Ishikawa (cell line): ENCODE results near the gene RAPGEF6.

Experiments
- CEBPB ChIP-seq: IDR thresholded peaks from 2 replicates; pipeline ENCODE4 v1.6.1; 2012
- CREB1 ChIP-seq: IDR thresholded peaks from 2 replicates; pipeline ENCODE4 v1.6.1; 2012; ENCODE audit warnings: low read depth
- EGR1 ChIP-seq: IDR thresholded peaks from 2 replicates; pipeline ENCODE4 v1.6.1; 2012
- EP300 ChIP-seq: IDR thresholded peaks from 2 replicates; pipeline ENCODE4 v1.6.1; 2012; ENCODE audit warnings: borderline replicate concordance
- NFIC ChIP-seq: IDR thresholded peaks from 2 replicates; pipeline ENCODE4 v1.6.1; 2012
- RAD21 ChIP-seq: IDR thresholded peaks from 2 replicates; pipeline ENCODE4 v1.6.1; 2012; ENCODE audit warnings: low read depth
- TAF1 ChIP-seq: IDR thresholded peaks from 2 replicates; pipeline ENCODE4 v1.6.1; 2012; ENCODE audit warnings: low read depth, mild to moderate bottlenecking
- TCF12 ChIP-seq: IDR thresholded peaks from 2 replicates; pipeline ENCODE4 v1.6.1; 2012; ENCODE audit warnings: low read depth
- TEAD4 ChIP-seq: IDR thresholded peaks from 2 replicates; pipeline ENCODE4 v1.6.1; 2012
- ZBTB7A ChIP-seq: IDR thresholded peaks from 2 replicates; pipeline ENCODE4 v1.6.1; 2012; ENCODE audit warnings: low read depth
- TF ChIP-seq, protein P1 (sequence below): IDR thresholded peaks from 2 replicates; pipeline ENCODE4 v1.6.1; 2012; ENCODE audit warnings: low read depth, mild to moderate bottlenecking
- TF ChIP-seq, protein P2 (sequence below): IDR thresholded peaks from 2 replicates; pipeline ENCODE4 v1.6.1; 2012
- TF ChIP-seq, protein P3 (sequence below): IDR thresholded peaks from 2 replicates; pipeline ENCODE4 v1.6.1; 2012

DNA sequence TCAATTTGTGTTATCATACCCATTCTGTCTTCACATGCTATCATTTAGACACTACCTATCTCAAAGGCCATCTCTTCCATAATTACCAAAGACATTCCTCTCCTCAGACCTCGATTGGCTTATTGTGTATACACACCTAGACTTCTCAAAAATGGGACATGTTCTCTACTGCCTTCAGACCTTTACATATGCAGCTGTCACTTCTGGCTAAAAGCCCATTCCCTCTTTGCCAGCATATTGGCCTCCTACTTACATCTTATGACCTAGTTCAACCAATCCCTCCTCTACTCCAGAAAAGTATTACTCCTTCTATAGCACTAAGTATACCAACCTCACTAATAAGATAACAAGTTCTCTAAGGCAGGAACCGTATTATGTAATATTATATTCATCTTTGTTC lies 84.4 kb downstream of the RAPGEF6 start:
- TF ChIP-seq NFIC (no peak), EGR1 (no peak), EP300 (no peak), ZBTB7A (no peak), TCF12 (no peak), CREB1 (no peak), RAD21 (no peak), CEBPB (no peak), TEAD4 (no peak), TAF1 (no peak)
- TF ChIP-seq, protein P1, sequence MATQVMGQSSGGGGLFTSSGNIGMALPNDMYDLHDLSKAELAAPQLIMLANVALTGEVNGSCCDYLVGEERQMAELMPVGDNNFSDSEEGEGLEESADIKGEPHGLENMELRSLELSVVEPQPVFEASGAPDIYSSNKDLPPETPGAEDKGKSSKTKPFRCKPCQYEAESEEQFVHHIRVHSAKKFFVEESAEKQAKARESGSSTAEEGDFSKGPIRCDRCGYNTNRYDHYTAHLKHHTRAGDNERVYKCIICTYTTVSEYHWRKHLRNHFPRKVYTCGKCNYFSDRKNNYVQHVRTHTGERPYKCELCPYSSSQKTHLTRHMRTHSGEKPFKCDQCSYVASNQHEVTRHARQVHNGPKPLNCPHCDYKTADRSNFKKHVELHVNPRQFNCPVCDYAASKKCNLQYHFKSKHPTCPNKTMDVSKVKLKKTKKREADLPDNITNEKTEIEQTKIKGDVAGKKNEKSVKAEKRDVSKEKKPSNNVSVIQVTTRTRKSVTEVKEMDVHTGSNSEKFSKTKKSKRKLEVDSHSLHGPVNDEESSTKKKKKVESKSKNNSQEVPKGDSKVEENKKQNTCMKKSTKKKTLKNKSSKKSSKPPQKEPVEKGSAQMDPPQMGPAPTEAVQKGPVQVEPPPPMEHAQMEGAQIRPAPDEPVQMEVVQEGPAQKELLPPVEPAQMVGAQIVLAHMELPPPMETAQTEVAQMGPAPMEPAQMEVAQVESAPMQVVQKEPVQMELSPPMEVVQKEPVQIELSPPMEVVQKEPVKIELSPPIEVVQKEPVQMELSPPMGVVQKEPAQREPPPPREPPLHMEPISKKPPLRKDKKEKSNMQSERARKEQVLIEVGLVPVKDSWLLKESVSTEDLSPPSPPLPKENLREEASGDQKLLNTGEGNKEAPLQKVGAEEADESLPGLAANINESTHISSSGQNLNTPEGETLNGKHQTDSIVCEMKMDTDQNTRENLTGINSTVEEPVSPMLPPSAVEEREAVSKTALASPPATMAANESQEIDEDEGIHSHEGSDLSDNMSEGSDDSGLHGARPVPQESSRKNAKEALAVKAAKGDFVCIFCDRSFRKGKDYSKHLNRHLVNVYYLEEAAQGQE = no peak
- TF ChIP-seq, protein P2, sequence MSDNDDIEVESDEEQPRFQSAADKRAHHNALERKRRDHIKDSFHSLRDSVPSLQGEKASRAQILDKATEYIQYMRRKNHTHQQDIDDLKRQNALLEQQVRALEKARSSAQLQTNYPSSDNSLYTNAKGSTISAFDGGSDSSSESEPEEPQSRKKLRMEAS = no peak
- TF ChIP-seq, protein P3, sequence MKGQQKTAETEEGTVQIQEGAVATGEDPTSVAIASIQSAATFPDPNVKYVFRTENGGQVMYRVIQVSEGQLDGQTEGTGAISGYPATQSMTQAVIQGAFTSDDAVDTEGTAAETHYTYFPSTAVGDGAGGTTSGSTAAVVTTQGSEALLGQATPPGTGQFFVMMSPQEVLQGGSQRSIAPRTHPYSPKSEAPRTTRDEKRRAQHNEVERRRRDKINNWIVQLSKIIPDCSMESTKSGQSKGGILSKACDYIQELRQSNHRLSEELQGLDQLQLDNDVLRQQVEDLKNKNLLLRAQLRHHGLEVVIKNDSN = no peak
